Left forelimb (tissue), 1 donor: ENCODE measurements around the gene HS6ST1.

Source experiments
- DNase-seq: peaks from one replicate; pipeline ENCODE4 v3.0.0-alpha.2; 2018; ENCODE audit warnings: low spot score

Gene HS6ST1

GRCh38 chr2:128298846-128299507, 19.7 kb downstream of the HS6ST1 start:
- DNase-seq = no peak

- DNase-seq = no peak
These were observed 20.4 kb downstream of the HS6ST1 start for GRCh38 chr2:128298286-128298685.

GRCh38 chr2:128293870-128294455, 24.7 kb downstream of the HS6ST1 start:
- no peak for DNase-seq

- no peak for DNase-seq
These were observed 25.3 kb downstream of the HS6ST1 start for GRCh38 chr2:128293426-128293755.

GRCh38 chr2:128292599-128293425, 25.9 kb downstream of the HS6ST1 start:
- no peak for DNase-seq

- no peak for DNase-seq
These were observed 26.6 kb downstream of the HS6ST1 start for GRCh38 chr2:128291844-128292598.

- no peak for DNase-seq
These were observed 27.4 kb downstream of the HS6ST1 start for GRCh38 chr2:128291161-128291843.

GRCh38 chr2:128290356-128290755, 28.3 kb downstream of the HS6ST1 start:
- DNase-seq = no peak

- DNase-seq = no peak
These were observed 29.2 kb downstream of the HS6ST1 start for GRCh38 chr2:128289439-128289838.

GRCh38 chr2:128288781-128289180, 29.9 kb downstream of the HS6ST1 start:
- no peak for DNase-seq

GRCh38 chr2:128287780-128288735, 30.6 kb downstream of the HS6ST1 start:
- no peak for DNase-seq

- DNase-seq = no peak
These were observed 31.5 kb downstream of the HS6ST1 start for GRCh38 chr2:128286905-128287779.

- DNase-seq = no peak
These were observed 32.5 kb downstream of the HS6ST1 start for GRCh38 chr2:128286011-128286721.

- DNase-seq = no peak
These were observed 33.2 kb downstream of the HS6ST1 start for GRCh38 chr2:128285329-128285931.

- DNase-seq = no peak
These were observed 33.8 kb downstream of the HS6ST1 start for GRCh38 chr2:128284841-128285240.

GRCh38 chr2:128284037-128284441, 34.6 kb downstream of the HS6ST1 start:
- DNase-seq = no peak

- no peak for DNase-seq
These were observed 35.5 kb downstream of the HS6ST1 start for GRCh38 chr2:128282976-128283810.
